Measurements from ENCODE around the gene LRIG2.
"Not testable (repeated sequence)": the region's sequence is repeated elsewhere in the genome, so short reads cannot be mapped to it uniquely, and the experiment has no call there.

Gene LRIG2

DNA sequence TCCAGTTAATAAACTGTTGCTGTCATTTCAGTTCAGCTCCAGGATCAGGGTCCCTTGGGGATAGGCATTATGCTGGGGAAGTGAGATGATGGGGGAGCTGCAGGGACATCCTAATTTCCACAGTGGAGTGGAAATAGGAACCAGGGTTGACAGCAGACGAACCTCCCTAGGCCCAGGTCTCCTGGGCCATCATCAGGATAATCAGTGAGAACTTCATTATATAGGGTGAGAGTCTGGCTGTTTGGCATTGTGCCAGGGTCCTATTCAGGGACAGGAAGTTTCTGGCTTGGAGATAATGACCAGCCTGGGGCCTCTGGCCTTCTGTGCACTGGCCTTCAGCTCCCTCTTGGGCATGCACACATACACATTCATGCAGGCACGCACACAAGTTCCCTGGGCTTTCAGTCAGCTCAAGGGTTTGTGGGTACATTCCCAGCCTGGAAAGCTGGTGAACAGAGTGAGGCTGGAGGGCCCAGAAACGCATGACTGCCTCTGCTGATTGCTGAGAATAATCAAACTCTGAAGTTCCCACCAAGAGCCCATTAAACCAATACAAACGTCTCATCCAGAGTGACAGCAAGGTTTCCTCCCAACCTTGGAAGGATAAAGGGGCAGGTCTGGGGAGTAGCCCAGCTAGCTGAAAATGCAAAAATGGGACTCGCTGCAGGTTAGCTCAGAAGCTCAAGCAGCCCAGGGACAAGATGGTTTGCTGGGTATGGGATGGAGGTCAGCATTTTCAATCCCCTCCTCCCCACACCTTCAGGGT is 13.9 kb upstream of the LRIG2 start:
- no peak for DNase-seq

DNA sequence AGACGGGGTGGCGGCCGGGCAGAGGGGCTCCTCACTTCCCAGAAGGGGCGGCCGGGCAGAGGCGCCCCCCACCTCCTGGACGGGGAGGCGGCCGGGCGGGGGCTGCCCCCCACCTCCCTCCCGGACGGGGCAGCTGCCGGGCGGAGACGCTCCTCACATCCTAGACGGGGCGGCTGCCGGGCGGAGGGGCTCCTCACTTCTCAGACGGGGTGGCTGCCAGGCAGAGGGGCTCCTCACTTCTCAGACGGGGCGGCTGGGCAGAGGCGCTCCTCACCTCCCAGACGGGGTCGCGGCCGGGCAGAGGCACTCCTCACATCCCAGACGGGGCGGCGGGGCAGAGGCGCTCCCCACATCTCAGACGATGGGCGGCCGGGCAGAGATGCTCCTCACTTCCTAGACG is 9.5 kb upstream of the LRIG2 start:
- not testable (repeated sequence) for DNase-seq

DNA sequence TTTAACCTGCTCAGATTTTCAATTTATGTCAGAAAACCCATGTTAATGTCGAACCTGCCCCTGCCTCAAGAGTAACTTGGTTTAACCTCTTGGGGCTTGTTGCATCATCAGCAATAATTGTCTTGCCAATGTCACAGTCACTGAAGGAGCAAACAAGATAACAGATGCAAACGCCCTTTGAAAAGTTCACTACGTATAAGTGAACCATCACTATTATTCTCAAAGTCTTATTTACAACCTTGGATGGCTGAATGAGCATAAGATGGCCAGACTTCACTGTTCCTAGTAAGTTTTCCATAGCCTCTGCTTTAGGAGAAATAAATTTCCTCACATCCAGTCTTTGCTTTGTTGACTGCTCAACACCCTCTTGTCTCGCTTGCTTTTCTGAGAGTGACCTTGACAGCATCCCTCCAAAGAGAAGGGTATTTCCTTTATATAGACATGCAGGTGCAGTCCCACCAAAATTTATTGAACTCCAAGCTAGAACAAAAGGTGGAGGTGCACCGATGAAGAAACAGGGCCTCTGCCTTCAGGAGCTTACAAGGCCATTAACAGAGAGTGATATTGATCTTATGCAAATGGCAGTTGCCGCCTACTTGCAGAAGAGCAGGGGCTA is 749 bp upstream of the LRIG2 start:
- no peak for DNase-seq

DNA sequence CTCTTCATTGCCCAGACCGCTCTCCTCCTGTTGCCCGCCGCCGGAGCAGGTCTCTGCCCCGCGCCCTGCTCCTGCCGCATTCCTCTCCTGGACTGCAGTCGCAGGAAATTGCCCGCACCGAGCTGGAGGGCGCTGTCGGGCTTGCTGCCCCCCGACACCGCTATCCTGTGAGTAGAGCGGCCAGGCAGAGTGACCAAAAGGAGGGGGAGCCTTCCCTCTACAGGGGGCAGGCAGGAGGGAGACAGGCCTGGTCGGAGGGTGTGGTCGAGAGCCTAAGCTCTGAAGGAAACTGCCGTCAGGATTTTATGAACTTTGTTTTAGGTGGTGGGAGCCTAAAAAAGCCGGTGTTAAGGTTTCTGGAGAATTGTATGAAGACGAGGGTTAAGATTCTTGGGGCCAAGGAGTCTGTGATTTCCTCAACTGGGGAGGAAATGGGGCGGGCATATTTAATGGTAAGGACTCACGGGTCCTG is 517 bp downstream of the LRIG2 start:
- DNase-seq = no peak

DNA sequence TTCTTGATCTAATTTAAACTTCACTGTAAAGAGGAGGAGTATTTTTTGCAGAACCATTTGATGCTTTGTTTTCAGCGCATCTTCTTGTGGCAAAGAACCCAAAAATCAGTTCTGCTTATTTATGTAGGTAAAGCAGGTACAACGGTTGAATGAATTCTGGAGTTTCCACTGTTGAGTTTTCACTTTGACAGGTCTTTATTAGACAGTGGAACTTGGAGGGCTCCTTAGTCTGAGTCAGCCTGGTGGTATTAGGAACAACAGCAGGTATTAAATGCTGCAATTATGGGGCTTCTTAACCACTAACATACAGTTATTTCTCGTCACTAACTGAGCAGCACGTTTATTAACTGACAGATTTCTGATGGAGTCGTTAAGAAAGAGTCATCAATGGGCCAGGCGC is 1.2 kb downstream of the LRIG2 start:
- no peak for DNase-seq

DNA sequence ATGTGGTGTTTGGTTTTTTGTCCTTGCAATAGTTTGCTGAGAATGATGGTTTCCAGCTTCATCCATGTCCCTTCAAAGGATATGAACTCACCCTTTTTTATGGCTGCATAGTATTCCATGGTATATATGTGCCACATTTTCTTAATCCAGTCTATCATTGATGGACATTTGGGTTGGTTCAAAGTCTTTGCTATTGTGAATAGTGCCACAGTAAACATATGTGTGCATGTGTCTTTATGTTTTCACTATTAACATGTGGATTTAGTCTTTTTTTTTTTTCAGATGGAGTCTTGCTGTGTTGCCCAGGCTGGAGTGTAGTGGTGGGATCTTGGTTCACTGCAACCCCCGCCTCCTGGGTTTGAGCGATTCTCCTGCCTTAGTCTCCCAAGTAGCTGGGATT is 5.0 kb downstream of the LRIG2 start:
- not testable (repeated sequence) for DNase-seq

DNA sequence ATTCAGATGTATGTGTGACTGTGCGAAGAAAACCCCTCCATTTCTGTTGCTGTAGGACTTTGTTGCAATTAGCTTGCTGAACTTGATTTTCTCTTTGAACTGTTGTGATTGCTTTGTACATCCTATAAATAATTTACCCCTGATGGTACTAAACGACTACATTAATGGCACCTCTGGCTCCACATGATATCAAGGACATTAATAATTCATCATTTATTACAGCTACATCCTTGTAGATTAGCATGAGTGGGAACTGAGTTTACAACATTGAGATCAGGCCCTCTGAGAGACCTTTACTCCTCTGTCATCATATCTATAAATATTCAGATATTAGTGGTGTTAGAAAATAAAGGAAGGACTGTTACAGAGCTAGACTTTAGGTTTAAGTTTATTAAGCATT is 13.5 kb downstream of the LRIG2 start:
- DNase-seq = no peak

DNA sequence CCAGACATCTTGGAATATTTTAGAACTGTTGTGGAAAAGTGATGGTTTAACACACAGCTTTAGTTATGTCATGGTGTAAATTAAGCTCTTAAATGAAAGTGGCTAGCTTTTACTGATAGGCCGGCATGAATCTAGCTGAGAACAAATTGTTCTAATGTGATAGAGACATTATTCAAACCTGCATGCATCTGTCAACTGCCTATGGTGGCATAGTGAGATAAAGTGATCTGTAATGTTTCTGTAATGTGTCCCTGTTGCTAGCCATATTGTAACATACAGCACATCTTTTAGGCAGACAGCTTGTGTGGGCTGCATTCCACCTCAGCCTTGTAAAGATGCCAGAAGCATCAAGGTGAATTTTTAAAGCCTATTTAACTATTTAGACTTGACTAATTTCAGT is 16.0 kb downstream of the LRIG2 start:
- no peak for DNase-seq

DNA sequence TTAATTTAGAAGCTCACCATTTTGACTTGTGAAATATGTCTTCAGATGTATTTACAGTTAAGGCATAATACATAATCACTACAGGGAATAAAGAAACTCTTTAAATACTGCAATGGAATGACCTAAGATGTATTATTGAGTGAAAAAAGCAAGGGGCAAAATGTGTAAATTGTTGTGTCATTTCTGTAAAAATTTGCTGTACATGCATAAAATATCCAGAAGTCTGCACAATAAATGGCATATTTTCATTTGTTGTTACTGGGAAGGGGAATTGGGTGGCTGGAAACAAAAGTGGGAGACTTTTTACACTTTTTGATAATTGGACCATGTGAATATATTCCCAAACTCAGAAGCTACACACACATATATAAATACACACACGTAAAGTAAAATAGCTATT is 17.1 kb downstream of the LRIG2 start:
- DNase-seq = no peak

DNA sequence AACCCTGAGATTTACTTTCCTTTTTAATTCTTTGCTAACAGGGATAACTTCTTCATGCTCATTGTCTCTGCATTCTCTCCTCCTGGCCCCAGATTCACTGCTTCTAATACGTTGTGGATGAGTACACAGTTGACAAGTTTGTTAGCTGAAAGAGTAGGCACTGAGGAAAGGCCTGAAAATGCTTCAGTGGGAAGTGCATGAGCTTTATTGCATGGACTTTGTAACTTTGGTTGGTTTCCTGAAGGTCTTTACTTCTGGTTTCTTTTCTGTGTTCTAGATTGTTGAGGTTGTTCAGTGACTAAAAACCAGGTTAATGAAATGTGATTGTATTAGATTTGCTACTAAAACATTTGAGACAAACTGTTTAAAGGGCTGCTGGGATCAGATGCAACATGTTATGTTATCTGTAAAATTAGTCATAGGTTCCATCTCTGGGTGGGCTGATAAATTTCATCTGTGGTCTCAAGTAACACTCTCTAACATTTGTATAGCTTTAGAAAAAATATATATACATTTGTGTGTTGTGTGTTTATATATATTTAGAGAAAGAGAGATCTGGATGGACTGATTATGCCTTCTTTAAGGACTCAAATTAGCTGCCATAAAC is 19.1 kb downstream of the LRIG2 start:
- no peak for DNase-seq

DNA sequence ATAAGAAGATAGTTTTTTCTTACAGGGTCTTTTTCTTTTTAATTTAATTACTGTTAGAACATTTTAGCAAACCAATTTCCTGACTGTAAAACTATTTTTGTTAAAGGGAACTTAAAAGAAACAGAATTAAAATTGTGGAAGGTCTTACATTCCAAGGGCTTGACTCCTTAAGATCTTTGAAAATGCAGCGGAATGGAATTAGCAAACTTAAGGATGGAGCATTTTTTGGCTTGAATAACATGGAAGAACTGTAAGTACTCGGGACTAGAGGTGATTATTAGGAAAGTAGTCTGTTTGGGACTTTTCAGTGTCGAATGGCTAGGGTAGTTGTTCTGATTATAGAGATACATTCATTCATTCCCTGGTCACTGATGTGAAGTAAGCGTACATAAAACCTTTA is 21.5 kb downstream of the LRIG2 start:
- no peak for DNase-seq

DNA sequence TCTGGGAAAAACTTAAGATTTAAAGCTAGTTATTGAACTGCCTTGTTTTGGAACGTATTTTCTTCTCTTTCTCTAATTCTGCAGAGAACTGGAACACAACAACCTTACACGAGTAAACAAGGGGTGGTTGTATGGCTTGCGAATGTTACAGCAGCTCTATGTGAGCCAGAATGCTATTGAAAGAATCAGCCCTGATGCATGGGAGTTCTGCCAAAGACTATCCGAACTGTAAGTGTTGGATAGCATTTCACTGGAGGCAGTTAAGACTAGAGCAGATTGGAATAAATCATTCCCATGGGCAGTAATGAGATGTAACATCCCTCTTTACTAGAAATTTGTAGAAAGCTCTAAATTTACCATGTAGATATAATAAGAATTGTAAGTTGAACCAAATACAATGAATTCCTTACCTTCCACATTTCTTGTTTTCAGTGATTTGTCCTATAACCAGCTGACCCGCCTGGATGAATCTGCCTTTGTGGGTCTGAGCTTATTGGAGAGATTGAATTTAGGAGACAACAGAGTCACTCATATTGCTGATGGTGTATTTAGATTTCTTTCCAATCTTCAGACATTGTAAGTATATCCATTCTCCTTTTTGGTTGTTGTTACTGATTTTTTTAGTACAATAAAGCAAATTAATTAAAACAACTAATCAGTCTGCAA is 22.9 kb downstream of the LRIG2 start:
- DNase-seq = no peak

DNA sequence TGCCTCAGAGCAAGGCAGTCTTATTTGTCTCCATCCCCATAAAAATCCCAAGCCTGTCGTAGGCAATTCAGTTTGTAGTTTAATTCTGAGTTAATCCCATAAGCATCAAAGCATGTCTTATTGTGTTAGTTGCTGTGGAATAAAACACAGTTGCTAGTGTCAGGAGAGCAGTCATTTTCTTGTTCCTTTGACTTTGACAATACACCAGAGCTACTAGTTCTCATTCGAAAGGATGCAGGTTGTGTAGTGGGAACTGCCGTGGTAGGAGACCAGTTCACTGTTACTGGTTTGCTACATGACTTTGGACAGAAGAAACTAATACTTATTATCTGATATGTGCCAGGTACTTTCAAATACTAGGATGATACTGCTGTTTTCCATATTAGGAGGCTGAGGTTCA is 23.5 kb downstream of the LRIG2 start:
- no peak for DNase-seq

DNA sequence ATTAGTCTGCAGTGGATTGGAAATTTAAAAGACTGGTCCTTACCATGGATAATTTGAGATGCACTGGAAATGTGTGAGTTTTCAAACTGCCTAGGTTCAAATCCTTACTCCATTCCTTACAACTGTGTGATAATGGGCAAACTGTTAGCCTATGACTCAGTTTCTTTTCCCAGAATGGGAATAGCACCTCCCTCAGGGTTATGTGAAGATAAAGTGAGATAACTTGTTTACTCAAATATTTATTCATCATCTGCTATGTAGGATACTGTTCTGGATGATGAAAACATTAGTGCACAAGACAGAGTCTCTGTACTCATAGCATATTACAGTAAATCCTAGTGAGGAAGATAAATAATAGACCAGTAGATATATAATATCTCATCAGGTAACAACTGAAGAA is 28.6 kb downstream of the LRIG2 start:
- DNase-seq = no peak

DNA sequence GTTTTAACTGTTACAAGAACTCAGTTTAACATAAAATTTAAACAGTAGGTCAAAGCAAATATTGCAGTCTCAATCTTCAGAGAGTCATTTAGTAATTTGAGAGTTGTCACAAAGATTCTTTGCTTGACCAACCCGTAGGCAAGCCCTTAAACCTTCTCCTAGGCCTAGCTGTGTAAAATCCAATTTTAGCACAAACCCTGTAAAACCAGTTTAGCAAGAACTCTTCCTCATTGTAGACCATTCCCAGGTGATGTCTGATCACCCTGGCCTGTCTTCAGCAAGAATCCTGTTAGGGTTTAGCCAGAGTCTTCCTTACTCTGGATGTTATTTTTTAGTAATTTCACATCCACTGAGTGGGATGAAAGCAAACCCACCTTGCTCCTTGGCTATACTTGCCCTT is 30.1 kb downstream of the LRIG2 start:
- no peak for DNase-seq

DNA sequence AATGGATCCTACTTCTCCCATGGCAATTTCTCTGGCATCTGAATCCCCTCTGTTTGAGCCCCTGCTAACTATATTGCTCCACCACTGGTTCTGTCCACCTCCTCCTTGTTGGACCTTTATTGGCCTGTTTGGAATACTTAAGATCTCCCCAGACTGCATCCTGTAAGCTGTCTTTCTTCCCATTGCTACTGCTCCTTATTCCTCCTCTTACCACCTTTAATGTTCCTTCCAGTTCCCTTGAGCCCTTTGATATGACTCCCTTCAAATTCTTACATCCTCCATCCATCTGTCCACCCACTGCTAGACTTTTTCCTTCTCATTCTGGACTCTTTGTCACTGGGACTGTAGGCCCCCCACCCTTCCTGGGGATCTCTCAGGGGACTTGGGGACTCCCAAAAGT is 31.0 kb downstream of the LRIG2 start:
- DNase-seq = no peak

DNA sequence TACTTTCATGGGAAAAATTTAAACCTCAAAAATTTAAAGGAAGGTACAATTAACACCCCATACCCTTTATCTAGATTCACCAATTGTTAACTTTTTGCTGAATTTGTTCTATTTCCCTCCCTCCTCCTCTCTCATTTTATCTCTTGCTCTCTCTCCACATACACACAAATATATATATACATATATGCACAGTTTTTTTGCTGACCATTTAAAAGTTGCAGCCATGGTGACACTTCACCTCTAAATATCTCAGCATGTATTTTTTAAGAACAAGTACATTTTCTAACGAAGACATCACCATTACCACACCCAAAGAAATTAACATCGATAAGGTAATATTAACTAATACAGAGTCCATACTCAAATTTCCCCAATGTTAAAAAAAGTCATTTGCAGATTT is 33.9 kb downstream of the LRIG2 start:
- DNase-seq = no peak

DNA sequence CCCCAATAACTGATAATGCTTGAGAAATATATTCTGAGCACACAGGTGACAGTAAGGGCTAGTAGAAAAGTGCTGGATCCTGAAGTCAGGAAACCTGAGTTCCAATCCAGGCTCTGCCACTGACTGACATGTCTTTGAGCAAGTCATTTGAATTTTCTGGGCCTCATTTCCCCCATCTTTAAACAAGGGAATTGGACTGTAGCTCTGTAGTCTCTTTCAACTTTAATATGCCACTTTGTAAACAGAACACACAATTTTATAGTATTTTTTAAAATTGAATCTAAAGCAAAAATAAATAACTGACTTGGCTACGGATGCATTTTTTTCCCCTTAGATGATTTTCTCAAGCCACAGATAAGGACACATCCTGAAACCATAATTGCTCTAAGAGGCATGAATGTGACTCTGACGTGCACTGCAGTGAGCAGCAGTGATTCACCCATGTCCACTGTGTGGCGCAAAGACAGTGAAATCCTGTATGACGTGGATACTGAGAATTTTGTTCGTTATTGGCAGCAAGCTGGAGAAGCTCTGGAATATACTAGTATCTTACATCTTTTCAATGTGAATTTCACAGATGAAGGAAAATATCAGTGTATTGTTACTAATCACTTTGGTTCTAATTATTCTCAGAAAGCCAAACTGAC is 37.0 kb downstream of the LRIG2 start:
- no peak for DNase-seq

DNA sequence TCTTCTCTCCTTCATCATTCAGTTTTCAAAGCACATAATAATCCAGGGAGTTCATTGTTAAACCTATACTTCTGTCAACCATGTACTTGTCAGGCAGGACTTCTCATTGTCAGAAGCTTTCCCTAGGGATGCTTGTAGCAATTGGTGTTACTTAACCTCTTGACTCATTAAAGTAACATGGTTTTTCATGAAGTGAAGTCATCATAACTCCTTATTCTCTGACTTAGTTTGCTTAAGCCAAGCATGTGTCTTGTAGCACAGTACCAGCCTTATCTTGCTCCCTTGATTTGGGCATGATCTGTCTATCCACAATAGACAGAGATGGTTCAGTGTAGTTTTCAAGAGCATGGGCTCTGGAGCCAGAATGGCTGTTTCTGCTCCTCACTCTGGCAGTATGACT is 45.3 kb downstream of the LRIG2 start:
- DNase-seq = no peak

DNA sequence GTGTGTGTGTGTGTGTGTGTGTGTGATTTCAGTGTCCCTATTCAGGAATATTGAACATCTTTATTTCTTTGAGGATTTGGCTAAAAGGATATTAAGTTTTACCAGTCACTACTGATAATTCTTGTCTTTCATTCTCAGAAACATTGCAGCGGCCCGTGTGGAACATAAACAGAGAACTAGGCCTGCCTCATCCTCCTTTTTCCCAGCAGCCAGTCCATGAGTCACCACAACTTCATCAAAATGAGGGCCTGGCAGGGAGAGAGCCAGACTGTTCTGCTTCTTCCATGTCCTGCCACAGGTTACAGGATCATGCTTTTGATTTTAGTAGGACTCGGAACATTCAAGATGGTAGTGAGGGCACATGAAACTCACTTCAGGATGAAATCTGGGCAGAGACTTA is 50.7 kb downstream of the LRIG2 start:
- no peak for DNase-seq

DNA sequence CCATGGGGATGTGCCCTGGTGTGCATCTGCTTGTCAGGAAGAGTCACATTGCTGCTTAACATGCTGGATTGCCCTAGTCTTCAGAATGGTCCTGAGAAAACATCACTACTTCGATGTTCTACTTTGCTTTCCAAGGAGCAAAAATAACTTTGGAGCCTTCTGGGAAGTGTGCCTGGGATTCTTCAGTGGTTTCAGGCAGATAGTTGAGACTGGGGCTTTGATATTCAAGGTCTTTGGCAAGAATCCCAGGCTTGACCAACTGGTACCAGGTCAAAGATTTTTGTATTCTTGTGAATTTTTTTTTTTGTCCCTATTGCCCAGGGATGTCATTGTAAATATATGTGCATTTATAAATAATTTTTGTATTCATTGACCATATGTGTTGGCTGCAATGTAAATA is 51.4 kb downstream of the LRIG2 start:
- DNase-seq = no peak

DNA sequence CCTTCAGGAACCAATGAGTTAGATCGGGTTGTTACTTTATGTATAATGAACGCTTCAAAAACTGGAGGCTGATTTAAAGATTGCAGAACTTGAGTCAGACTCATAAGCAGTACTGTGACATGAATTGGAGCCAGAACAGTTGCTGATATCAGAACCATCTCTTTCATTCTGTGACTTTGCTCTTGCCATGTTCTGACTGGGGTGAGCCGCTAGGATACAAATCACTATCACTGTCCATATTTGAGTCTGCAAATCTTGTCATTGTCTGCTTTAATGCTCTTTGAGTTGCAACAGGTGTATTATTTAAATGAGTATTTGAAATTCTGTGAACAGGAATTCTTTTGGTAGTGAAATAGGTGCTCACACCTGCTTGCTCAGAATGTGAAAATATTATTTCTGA is 52.5 kb downstream of the LRIG2 start:
- no peak for DNase-seq

DNA sequence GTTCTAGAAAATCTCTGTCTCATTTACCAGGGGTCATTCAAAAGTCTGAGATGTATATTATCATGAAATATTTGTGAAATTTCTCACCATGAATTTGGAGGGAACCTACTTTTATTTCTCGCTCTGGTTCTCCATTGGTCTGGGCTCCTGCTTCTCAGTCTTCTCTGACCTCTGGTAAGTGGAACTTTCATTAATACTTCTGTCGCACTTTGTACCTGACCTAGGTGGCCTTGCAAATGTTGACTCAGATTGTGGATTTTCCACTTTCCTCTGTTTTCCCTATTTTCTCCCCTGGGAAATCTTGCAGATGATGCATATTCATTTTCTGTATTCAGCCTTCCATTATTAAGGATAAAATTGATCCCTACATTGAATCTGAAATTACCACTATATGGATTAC is 53.2 kb downstream of the LRIG2 start:
- no peak for DNase-seq

Measured in cerebellar nuclear complex (tissue), 1 donor.